COLO668 (cell line): Measurements from ENCODE around the gene HK2.
"Not testable (repeated sequence)": the region's sequence is repeated elsewhere in the genome, so short reads cannot be mapped to it uniquely, and the experiment has no call there.

Experiments used
- DNase-seq: peaks from one replicate; lab custom pipeline; 2025; ENCODE audit not compliant: unreplicated experiment; lab: John Stamatoyannopoulos, UW

The HK2 gene

GRCh38 chr2:74876081-74876886 lies 42.4 kb downstream of the HK2 start:
- peak; percentile 22 for DNase-seq

GRCh38 chr2:74877376-74877775 lies 43.4 kb downstream of the HK2 start:
- DNase-seq: no peak

- DNase-seq: no peak
Measured at GRCh38 chr2:74877781-74878433, 44.0 kb downstream of the HK2 start.

GRCh38 chr2:74878551-74878950 lies 44.6 kb downstream of the HK2 start:
- no peak for DNase-seq

- no peak for DNase-seq
Measured at GRCh38 chr2:74880054-74880728, 46.3 kb downstream of the HK2 start.

GRCh38 chr2:74881176-74881575 lies 47.2 kb downstream of the HK2 start:
- DNase-seq: no peak

GRCh38 chr2:74881626-74882298 lies 47.8 kb downstream of the HK2 start:
- DNase-seq: no peak

GRCh38 chr2:74882299-74882687 lies 48.4 kb downstream of the HK2 start:
- DNase-seq: no peak

GRCh38 chr2:74883011-74883410 lies 49.1 kb downstream of the HK2 start:
- no peak for DNase-seq

- DNase-seq: no peak
Measured at GRCh38 chr2:74884118-74884762, 50.3 kb downstream of the HK2 start.

GRCh38 chr2:74884866-74885265 lies 50.9 kb downstream of the HK2 start:
- DNase-seq: no peak

GRCh38 chr2:74886251-74886650 lies 52.3 kb downstream of the HK2 start:
- no peak for DNase-seq

GRCh38 chr2:74886811-74887210 lies 52.9 kb downstream of the HK2 start:
- DNase-seq: no peak

- DNase-seq: no peak
Measured at GRCh38 chr2:74887445-74887951, 53.6 kb downstream of the HK2 start.

GRCh38 chr2:74887960-74888700 lies 54.2 kb downstream of the HK2 start:
- DNase-seq: no peak

GRCh38 chr2:74889159-74889558 lies 55.2 kb downstream of the HK2 start:
- DNase-seq: no peak

GRCh38 chr2:74890711-74891110 lies 56.8 kb downstream of the HK2 start:
- DNase-seq: no peak

GRCh38 chr2:74891136-74891764 lies 57.3 kb downstream of the HK2 start:
- DNase-seq: no peak

- DNase-seq: not testable (repeated sequence)
Measured at GRCh38 chr2:74891816-74892215, 57.9 kb downstream of the HK2 start.

- DNase-seq: no peak
Measured at GRCh38 chr2:74892609-74893008, 58.7 kb downstream of the HK2 start.
